ENCODE data around the gene ALKBH5.

GRCh38 chr17:18179804-18180203 lies 3.8 kb upstream of the ALKBH5 start:
- TF ChIP-seq CTCF (conservative IDR thresholded peaks at IDR 0.05; ENCODE audit: low read depth in 2 of 2): no peak
- TF ChIP-seq POLR2AphosphoS5 (IDR thresholded peaks at IDR 0.05; ENCODE audit: low read depth): no peak

All from GM23338 (cell line).